HCT116 (cell line): ENCODE results near the gene ZPR1. TPM values are rescaled to one million over a fixed set of nuclear protein-coding genes. Genes with fewer than 3 reads are reported as not detected.
A peak's percentile ranks its signal among the peaks of the same experiment; 100 is the strongest.

Source experiments
- ATAC-seq: fragments of 200-7000 bp; cut with Tn5 transposase; 2 replicates; pipeline ENCODE4 v1.9.1; 2020; ENCODE audit warnings: mild to moderate bottlenecking, moderate library complexity
- BruUV-seq: library from RNA; stranded (reverse); fragments of 400-500 nt; replicated peaks from 2 replicates; lab custom pipeline; 2021; lab: Mats Ljungman, UMichigan
- CTCF ChIA-PET: fragments of 300-600 bp; sonication (Branson Sonifier 250); formaldehyde crosslinking; loops from one replicate; lab custom pipeline; 2021; ENCODE audit warnings: antibody characterized with exemption; lab: Charles Lee
- POLR2A ChIA-PET: fragments of 300-600, 350-600 bp; sonication (Branson Sonifier 250); formaldehyde crosslinking; loops from one replicate; lab custom pipeline; 2021; ENCODE audit warnings: antibody characterized with exemption; lab: Charles Lee
- RAD21 ChIA-PET, 2 experiments: fragments of 300-600 bp; sonication (Branson Sonifier 250); formaldehyde crosslinking; loops; one replicate each; lab custom pipeline; 2023; ENCODE audit warnings: low total read pairs in 2 of 2; ENCODE audit not compliant: uncharacterized antibody in 2 of 2, unreplicated experiment in 2 of 2, low non-redundant PET in 1 of 2; lab: Charles Lee
- DNase-seq: peaks from one replicate; pipeline ENCODE4 v3.0.0-alpha.2; 2010; ENCODE audit warnings: low read depth, low spot score
- H2AFZ ChIP-seq: fragments of 200-600 bp; shearing (Covaris generic), sonication (generic); 2 replicates; pipeline ENCODE4 v1.6.1; 2017; ENCODE audit warnings: low read depth, mixed run types, mixed read lengths, antibody characterized with exemption, low read length; ENCODE audit not compliant: poor library complexity, severe bottlenecking
- H3K27ac ChIP-seq: 2 replicates; pipeline ENCODE4 v1.5.1; 2012; ENCODE audit warnings: low read depth, low read length
- H3K27me3 ChIP-seq: fragments of 200-600 bp; sonication (generic); 2 replicates; pipeline ENCODE4 v1.6.1; 2016; ENCODE audit warnings: mixed run types, low read length, mixed read lengths; ENCODE audit not compliant: insufficient read depth
- H3K36me3 ChIP-seq, 2 experiments: fragments of 200-500 bp in 1 of 2; fragments of 200-600 bp in 1 of 2; sonication (Bioruptor generic) in 1 of 2; sonication (generic) in 1 of 2; 2 replicates each; pipeline versions ENCODE4 v1.5.1 to v1.6.1; 2014 to 2016; ENCODE audit warnings: low read length in 2 of 2, inconsistent platforms in 1 of 2, mixed read lengths in 1 of 2, mixed run types in 1 of 2; ENCODE audit not compliant: insufficient read depth in 2 of 2, control insufficient read depth in 1 of 2
- H3K4me1 ChIP-seq, 2 experiments: fragments of 200-600 bp in 1 of 2; sonication (generic) in 1 of 2; 2 replicates each; pipeline versions ENCODE4 v1.5.1 to v1.6.1; 2012 to 2017; ENCODE audit warnings: low read length in 2 of 2, inconsistent platforms in 1 of 2, mild to moderate bottlenecking in 1 of 2, mixed read lengths in 1 of 2, mixed run types in 1 of 2, moderate library complexity in 1 of 2; ENCODE audit not compliant: insufficient read depth in 2 of 2, control insufficient read depth in 1 of 2
- H3K4me2 ChIP-seq: fragments of 200-600 bp; sonication (generic); 2 replicates; pipeline ENCODE4 v1.6.1; 2017; ENCODE audit warnings: mixed run types, low read length, mixed read lengths
- H3K4me3 ChIP-seq, 2 experiments: fragments of 200-600 bp in 1 of 2; sonication (generic) in 1 of 2; replicated peaks in 1 of 2; 2 replicates each; pipeline ENCODE4 v1.5.1; 2011 to 2016; ENCODE audit warnings: low read length in 2 of 2, control low read depth in 1 of 2, low read depth in 1 of 2, mild to moderate bottlenecking in 1 of 2, mixed read lengths in 1 of 2, mixed run types in 1 of 2
- H3K79me2 ChIP-seq: fragments of 200-600 bp; sonication (generic); 2 replicates; pipeline ENCODE4 v1.6.1; 2017; ENCODE audit warnings: mild to moderate bottlenecking, mixed run types, low read length, moderate library complexity, mixed read lengths; ENCODE audit not compliant: insufficient read depth
- H3K9ac ChIP-seq: fragments of 200-600 bp; sonication (generic); 2 replicates; pipeline ENCODE4 v1.6.1; 2016; ENCODE audit warnings: low read length, mixed read lengths
- H3K9me2 ChIP-seq: fragments of 200-600 bp; sonication (generic), shearing (Covaris generic); 2 replicates; pipeline ENCODE4 v1.6.1; 2017; ENCODE audit warnings: mixed run types, mild to moderate bottlenecking, moderate library complexity; ENCODE audit not compliant: insufficient read depth
- H3K9me3 ChIP-seq, 2 experiments: fragments of 200-500 bp in 1 of 2; fragments of 200-600 bp in 1 of 2; sonication (Bioruptor generic) in 1 of 2; sonication (generic) in 1 of 2; 2 replicates each; pipeline ENCODE4 v1.6.1; 2014 to 2017; ENCODE audit warnings: low read length in 2 of 2, mixed read lengths in 2 of 2, inconsistent platforms in 1 of 2, low read depth in 1 of 2, mild to moderate bottlenecking in 1 of 2, mixed run types in 1 of 2, moderate library complexity in 1 of 2; ENCODE audit not compliant: control insufficient read depth in 1 of 2, insufficient read depth in 1 of 2
- H4K20me1 ChIP-seq: fragments of 200-600 bp; sonication (generic), shearing (Covaris generic); 2 replicates; pipeline ENCODE4 v1.6.1; 2017; ENCODE audit warnings: mixed run types, mild to moderate bottlenecking, moderate library complexity; ENCODE audit not compliant: insufficient read depth
- CBX3 ChIP-seq: IDR thresholded peaks from 2 replicates; pipeline ENCODE4 v1.6.1; 2012; ENCODE audit warnings: low read depth
- CEBPB ChIP-seq: IDR thresholded peaks from 2 replicates; pipeline ENCODE4 v1.6.1; 2012; ENCODE audit warnings: low read depth
- EZH2phosphoT487 ChIP-seq: fragments of 200-600 bp; IDR thresholded peaks from 2 replicates; pipeline ENCODE4 v1.6.1; 2018; ENCODE audit warnings: antibody characterized with exemption, borderline replicate concordance
- POLR2A ChIP-seq: IDR thresholded peaks from 2 replicates; pipeline ENCODE4 v1.7.0; 2011; ENCODE audit warnings: borderline replicate concordance; ENCODE audit not compliant: insufficient read depth, insufficient read length; ENCODE audit errors: extremely low read depth
- POLR2AphosphoS5 ChIP-seq: IDR thresholded peaks from 2 replicates; pipeline ENCODE4 v1.6.1; 2011; ENCODE audit warnings: mild to moderate bottlenecking, low read depth, low read length, moderate library complexity
- SIN3A ChIP-seq: IDR thresholded peaks from 2 replicates; pipeline ENCODE4 v1.6.1; 2012; ENCODE audit warnings: low read depth
- TCF7L2 ChIP-seq: IDR thresholded peaks from 2 replicates; pipeline ENCODE4 v1.7.0; 2011; ENCODE audit warnings: borderline replicate concordance, inconsistent platforms; ENCODE audit not compliant: insufficient read depth, insufficient read length; ENCODE audit errors: extremely low read depth
- ZFX ChIP-seq: fragments of 450-650 bp; IDR thresholded peaks from 2 replicates; pipeline ENCODE4 v1.6.1; 2017
- ZNF274 ChIP-seq: fragments of 200-500 bp; sonication (Bioruptor generic); IDR thresholded peaks from 2 replicates; pipeline ENCODE4 v1.6.1; 2014; ENCODE audit warnings: mild to moderate bottlenecking, low read depth, low read length, inconsistent platforms
- intact Hi-C: fragments of 100-400 bp; cut with micrococcal nuclease; formaldehyde crosslinking; loops from 2 replicates; pipeline ENCODE4 v1.10.0; 2022
- total RNA-seq: library from RNA; stranded (reverse); gene quantifications from one replicate; pipeline ENCODE4 v1.2.1, GENCODE V29; 2021; ENCODE audit not compliant: unreplicated experiment
- TF ChIP-seq, protein P1 (sequence below): IDR thresholded peaks from 2 replicates; pipeline ENCODE4 v1.6.1; 2011; ENCODE audit warnings: mild to moderate bottlenecking, low read length, moderate library complexity; ENCODE audit not compliant: insufficient replicate concordance; ENCODE audit errors: extremely low read depth

ZPR1 gene
- total RNA-seq, 1 experiment from 2014 or later: 56.3 TPM

DNA sequence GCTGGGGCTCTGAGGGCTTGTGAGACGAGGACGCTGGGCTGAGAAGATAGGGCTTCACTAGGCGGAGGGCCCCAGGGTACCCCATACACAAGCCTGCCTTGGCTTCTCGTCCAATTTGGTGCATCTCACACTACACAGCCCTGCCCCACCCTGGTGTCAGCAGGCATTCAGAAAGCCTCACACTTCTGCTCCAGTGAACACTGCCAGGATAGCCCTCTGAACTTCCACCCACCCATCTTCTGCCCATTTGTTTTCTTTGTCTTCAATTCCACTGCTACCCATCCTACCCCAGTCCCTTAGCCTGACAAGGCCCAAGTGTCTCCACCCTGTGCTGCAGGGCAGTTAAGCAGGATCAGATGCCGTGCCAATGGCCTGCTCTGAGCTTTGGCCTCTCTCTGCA, 13.2 kb downstream of the ZPR1 start:
- RAD21 ChIA-PET: no interaction called here
- TF ChIP-seq ZNF274 (no peak), CEBPB (no peak), ZFX (no peak), SIN3A (no peak), POLR2A (no peak), TCF7L2 (no peak), POLR2AphosphoS5 (no peak), CBX3 (no peak), EZH2phosphoT487 (no peak)
- TF ChIP-seq, protein P1, sequence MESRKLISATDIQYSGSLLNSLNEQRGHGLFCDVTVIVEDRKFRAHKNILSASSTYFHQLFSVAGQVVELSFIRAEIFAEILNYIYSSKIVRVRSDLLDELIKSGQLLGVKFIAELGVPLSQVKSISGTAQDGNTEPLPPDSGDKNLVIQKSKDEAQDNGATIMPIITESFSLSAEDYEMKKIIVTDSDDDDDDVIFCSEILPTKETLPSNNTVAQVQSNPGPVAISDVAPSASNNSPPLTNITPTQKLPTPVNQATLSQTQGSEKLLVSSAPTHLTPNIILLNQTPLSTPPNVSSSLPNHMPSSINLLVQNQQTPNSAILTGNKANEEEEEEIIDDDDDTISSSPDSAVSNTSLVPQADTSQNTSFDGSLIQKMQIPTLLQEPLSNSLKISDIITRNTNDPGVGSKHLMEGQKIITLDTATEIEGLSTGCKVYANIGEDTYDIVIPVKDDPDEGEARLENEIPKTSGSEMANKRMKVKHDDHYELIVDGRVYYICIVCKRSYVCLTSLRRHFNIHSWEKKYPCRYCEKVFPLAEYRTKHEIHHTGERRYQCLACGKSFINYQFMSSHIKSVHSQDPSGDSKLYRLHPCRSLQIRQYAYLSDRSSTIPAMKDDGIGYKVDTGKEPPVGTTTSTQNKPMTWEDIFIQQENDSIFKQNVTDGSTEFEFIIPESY: no peak
- Histone ChIP-seq H3K79me2 (peaks cover 24% of the 10 kb centered on the region), H4K20me1 (no peaks in the 10 kb centered on the region), H3K4me2 (no peak overlapping the region), H3K4me3 (no peak overlapping the region), H3K9me2 (no peaks in the 10 kb centered on the region), H3K9ac (no peak overlapping the region), H3K27me3 (no peaks in the 10 kb centered on the region), H3K36me3 (peaks cover 10 to 24% of the 10 kb centered on the region in 2 experiments; a peak in 3 of 4 replicates), H2AFZ (no peak overlapping the region), H3K4me1 (peaks cover 10 to 21% of the 10 kb centered on the region in 2 experiments; a peak in 3 of 4 replicates), H3K27ac (0 out of 2 replicates have a peak overlapping the region, but pooled peaks have one; percentile 16), H3K9me3 (no peaks in the 10 kb centered on the region)
- intact Hi-C loops: no loop called here
- BruUV-seq: no TSS peak
- POLR2A ChIA-PET: interaction anchor here (0.6 to 1.1 kb wide), 3 partner anchors 9 to 19 kb away, joined by 3 to 5 read pairs (median 3); no protein-coding TSS in a partner anchor
- CTCF ChIA-PET: interaction anchor here (1.7 to 2.0 kb wide), 2 partner anchors 17 to 31 kb away, joined by 4 to 6 read pairs; partner anchors contain the start of gene APOA5
- ATAC-seq (no peak), DNase-seq (no peak)
